HG02973 (cell line): ENCODE results near the gene GALNT5.

Experiments used
- ATAC-seq: cut with Tn5 transposase; IDR thresholded peaks from one replicate; pipeline ENCODE4 v1.9.1; 2021; ENCODE audit warnings: moderate library complexity; ENCODE audit not compliant: unreplicated experiment

The GALNT5 gene

GRCh38 chr2:157283468-157283867 is 26.0 kb downstream of the GALNT5 start:
- no peak for ATAC-seq

GRCh38 chr2:157287160-157287559 is 29.7 kb downstream of the GALNT5 start:
- no peak for ATAC-seq

GRCh38 chr2:157290525-157290924 is 33.0 kb downstream of the GALNT5 start:
- ATAC-seq: no peak

- ATAC-seq: no peak
Observed at GRCh38 chr2:157291018-157291417, 33.5 kb downstream of the GALNT5 start.

- ATAC-seq: no peak
Observed at GRCh38 chr2:157292853-157293252, 35.3 kb downstream of the GALNT5 start.

GRCh38 chr2:157296490-157296889 is 39.0 kb downstream of the GALNT5 start:
- ATAC-seq: no peak

- no peak for ATAC-seq
Observed at GRCh38 chr2:157296958-157297357, 39.5 kb downstream of the GALNT5 start.

GRCh38 chr2:157301307-157301706 is 43.8 kb downstream of the GALNT5 start:
- ATAC-seq: no peak

GRCh38 chr2:157302492-157303099 is 45.1 kb downstream of the GALNT5 start:
- ATAC-seq: peak; percentile 61

GRCh38 chr2:157303612-157304011 is 46.1 kb downstream of the GALNT5 start:
- ATAC-seq: no peak

- ATAC-seq: no peak
Observed at GRCh38 chr2:157304811-157305722, 47.6 kb downstream of the GALNT5 start.

- ATAC-seq: no peak
Observed at GRCh38 chr2:157305723-157306110, 48.2 kb downstream of the GALNT5 start.

- ATAC-seq: no peak
Observed at GRCh38 chr2:157307021-157307420, 49.5 kb downstream of the GALNT5 start.

- ATAC-seq: no peak
Observed at GRCh38 chr2:157309878-157310277, 52.4 kb downstream of the GALNT5 start.

GRCh38 chr2:157311706-157312105 is 54.2 kb downstream of the GALNT5 start:
- no peak for ATAC-seq

- peak; percentile 74 for ATAC-seq
Observed at GRCh38 chr2:157312866-157313486, 55.5 kb downstream of the GALNT5 start.

GRCh38 chr2:157315901-157316300 is 58.4 kb downstream of the GALNT5 start:
- ATAC-seq: no peak

GRCh38 chr2:157318884-157319283 is 61.4 kb downstream of the GALNT5 start:
- no peak for ATAC-seq

- ATAC-seq: no peak
Observed at GRCh38 chr2:157319795-157320194, 62.3 kb downstream of the GALNT5 start.

- no peak for ATAC-seq
Observed at GRCh38 chr2:157320409-157320808, 62.9 kb downstream of the GALNT5 start.

GRCh38 chr2:157321466-157321865 is 64.0 kb downstream of the GALNT5 start:
- ATAC-seq: no peak

- no peak for ATAC-seq
Observed at GRCh38 chr2:157322432-157322831, 64.9 kb downstream of the GALNT5 start.
